NCI-H226 (cell line): ENCODE measurements around the gene CERS6.

Source experiments
- DNase-seq: peaks from one replicate; pipeline ENCODE4 v3.0.0-alpha.2; 2015

The CERS6 gene

GRCh38 chr2:168607992-168608391 lies 151.9 kb downstream of the CERS6 start:
- peak; percentile 61 for DNase-seq

GRCh38 chr2:168608796-168609195 lies 152.7 kb downstream of the CERS6 start:
- peak; percentile 75 for DNase-seq

GRCh38 chr2:168611091-168611490 lies 155.0 kb downstream of the CERS6 start:
- no peak for DNase-seq

GRCh38 chr2:168611896-168612650 lies 156.0 kb downstream of the CERS6 start:
- no peak for DNase-seq

GRCh38 chr2:168612719-168613118 lies 156.6 kb downstream of the CERS6 start:
- no peak for DNase-seq

GRCh38 chr2:168613551-168613950 lies 157.5 kb downstream of the CERS6 start:
- no peak for DNase-seq

- DNase-seq: no peak
These were observed 158.3 kb downstream of the CERS6 start for GRCh38 chr2:168614172-168615018.

GRCh38 chr2:168620554-168620953 lies 164.5 kb downstream of the CERS6 start:
- no peak for DNase-seq

- DNase-seq: no peak
These were observed 166.5 kb downstream of the CERS6 start for GRCh38 chr2:168622559-168622958.

- no peak for DNase-seq
These were observed 168.0 kb downstream of the CERS6 start for GRCh38 chr2:168624028-168624427.

- no peak for DNase-seq
These were observed 170.0 kb downstream of the CERS6 start for GRCh38 chr2:168626096-168626495.

- DNase-seq: no peak
These were observed 170.6 kb downstream of the CERS6 start for GRCh38 chr2:168626647-168627046.

GRCh38 chr2:168632709-168633121 lies 176.6 kb downstream of the CERS6 start:
- DNase-seq: no peak

GRCh38 chr2:168633200-168633599 lies 177.1 kb downstream of the CERS6 start:
- no peak for DNase-seq

GRCh38 chr2:168633895-168634294 lies 177.8 kb downstream of the CERS6 start:
- no peak for DNase-seq

- DNase-seq: no peak
These were observed 179.0 kb downstream of the CERS6 start for GRCh38 chr2:168635065-168635577.

GRCh38 chr2:168639018-168639417 lies 182.9 kb downstream of the CERS6 start:
- no peak for DNase-seq

GRCh38 chr2:168639441-168639898 lies 183.4 kb downstream of the CERS6 start:
- DNase-seq: peak; percentile 2

GRCh38 chr2:168640039-168640438 lies 184.0 kb downstream of the CERS6 start:
- no peak for DNase-seq

GRCh38 chr2:168641636-168642035 lies 185.6 kb downstream of the CERS6 start:
- no peak for DNase-seq

GRCh38 chr2:168642873-168643272 lies 186.8 kb downstream of the CERS6 start:
- DNase-seq: no peak

GRCh38 chr2:168643979-168644378 lies 187.9 kb downstream of the CERS6 start:
- peak; percentile 16 for DNase-seq

GRCh38 chr2:168645696-168646338 lies 189.7 kb downstream of the CERS6 start:
- no peak for DNase-seq
